Left ventricle myocardium superior (tissue), 1 donor: ENCODE data around the gene CADM1. TPM values are rescaled to one million over a fixed set of nuclear protein-coding genes. Genes with fewer than 3 reads are reported as not detected.

Source experiments
- ATAC-seq: fragments of 200-7000 bp; cut with Tn5 transposase; one replicate; pipeline ENCODE4 v1.9.1; 2020; ENCODE audit warnings: mild to moderate bottlenecking, moderate library complexity
- DNase-seq: peaks from one replicate; pipeline ENCODE4 v3.0.0-alpha.2; 2020
- intact Hi-C: fragments of 100-400 bp; cut with micrococcal nuclease; formaldehyde crosslinking; loops from one replicate; pipeline ENCODE4 v1.11.0; 2022
- total RNA-seq: library from RNA; stranded (reverse); fragmentation: NEBNext Ultra II Directional; extraction: Animal tissue kit (Norgen Biotek cat#: 25700); gene quantifications from one replicate; pipeline ENCODE4 v1.2.1, GENCODE V29; 2021
- donor health status: DM: no; HTN: yes; CAD: no; lungs with severe emphysema.

The CADM1 gene
- total RNA-seq, 1 donor from 2014 or later: 38.5 TPM

DNA sequence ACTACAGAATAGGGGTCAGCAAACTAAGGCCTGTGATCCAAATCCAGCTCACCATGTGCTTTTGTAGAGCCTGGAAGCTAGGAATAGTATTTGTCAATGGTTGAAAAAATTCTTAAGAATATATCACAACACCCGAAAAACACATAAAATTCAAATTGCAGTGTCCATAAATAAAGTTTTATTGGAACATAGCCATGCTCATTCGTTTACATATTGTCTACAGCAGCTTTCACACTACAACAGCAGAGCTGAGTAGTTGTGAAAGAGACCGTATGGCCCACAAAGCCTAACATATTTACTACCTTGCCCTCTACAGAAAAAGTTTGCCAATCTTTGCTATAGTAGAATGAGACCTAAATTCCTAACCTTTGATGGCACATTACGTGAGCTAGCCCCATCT lies 125.7 kb downstream of the CADM1 start:
- DNase-seq (no peak), ATAC-seq (no peak)
- intact Hi-C loops: no loop called here

DNA sequence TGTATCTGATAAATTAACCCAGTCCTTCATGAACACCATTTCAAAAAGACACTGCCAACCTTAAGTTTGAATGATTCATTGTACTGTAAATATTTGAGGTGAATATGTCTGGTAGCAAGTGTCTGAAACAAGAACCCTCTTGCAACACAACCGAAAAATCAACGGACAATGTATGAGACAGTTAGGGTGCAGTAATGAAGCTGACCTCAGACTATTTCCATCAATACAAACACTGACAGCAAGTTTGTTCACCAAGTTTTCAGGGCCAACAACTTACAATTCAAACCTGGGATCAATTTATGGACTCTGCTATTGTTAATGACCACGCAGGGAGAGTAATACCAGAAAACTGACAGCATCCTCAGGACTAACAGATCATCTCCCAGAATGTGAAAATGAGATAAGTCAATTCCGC lies 126.3 kb downstream of the CADM1 start:
- ATAC-seq: no peak
- intact Hi-C loops: no loop called here

DNA sequence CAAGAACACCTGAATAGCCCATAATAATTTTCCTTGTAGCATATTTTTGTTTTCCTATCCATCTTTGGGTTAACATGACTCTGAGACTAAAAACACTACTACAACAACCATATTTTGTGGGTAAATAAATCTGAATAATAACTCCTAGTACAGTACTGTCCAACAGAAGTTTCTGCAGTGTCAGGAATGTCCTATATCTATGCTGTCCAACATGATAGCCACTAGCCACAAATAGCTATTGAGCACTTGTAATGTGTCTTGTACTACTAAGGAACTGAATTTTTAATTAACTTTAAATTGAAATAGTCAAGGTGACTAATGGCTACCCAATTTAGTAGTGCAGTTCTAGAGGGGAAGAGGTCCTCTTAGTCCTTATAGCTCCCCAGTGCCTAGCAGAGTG lies 135.6 kb downstream of the CADM1 start:
- ATAC-seq (peak; percentile 67), DNase-seq (no peak)
- intact Hi-C loops: no loop called here

More for the DNA sequence above, 126.3 kb downstream of the CADM1 start:
- DNase-seq: no peak

DNA sequence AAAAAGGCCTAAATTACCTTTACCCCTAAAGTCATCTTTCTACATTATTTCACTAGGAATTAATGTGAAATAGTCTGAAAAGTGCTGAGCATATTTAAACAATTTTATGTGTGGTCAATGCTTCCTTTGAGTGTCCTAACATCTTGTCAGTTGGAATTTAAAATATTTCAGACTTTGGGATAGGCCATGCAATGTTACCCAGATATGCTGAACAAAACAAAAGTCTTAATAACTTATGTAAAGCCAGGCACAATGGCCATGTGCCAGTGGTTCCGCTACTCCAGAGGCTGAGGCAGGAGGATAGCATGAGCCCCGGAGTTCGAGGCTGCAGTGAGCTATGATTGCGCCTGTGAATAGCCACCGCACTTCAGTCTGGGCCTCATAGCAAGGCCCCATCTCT lies 137.4 kb downstream of the CADM1 start:
- intact Hi-C loops: no loop called here
- no peak for DNase-seq

DNA sequence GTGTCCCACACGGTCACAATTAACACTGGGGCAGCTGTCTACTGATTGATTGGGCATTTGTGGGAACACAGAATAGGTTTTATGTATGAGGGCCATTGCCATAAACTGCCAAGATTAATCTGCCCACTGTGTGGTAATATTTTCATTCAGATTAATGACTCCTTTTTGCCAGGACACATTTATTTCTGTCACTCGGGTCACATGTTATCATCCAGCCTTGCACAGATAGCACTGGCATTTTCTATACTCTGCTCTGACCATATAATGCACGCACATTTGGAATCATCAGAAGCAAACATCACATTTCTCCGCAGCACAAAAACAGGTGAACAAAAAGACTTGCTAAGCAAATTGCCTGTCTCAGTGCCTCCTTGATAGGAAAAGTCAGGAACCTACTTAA lies 138.3 kb downstream of the CADM1 start:
- intact Hi-C loops: no loop called here
- ATAC-seq (peak; percentile 38), DNase-seq (no peak)

More for the DNA sequence above, 137.4 kb downstream of the CADM1 start:
- ATAC-seq: no peak

DNA sequence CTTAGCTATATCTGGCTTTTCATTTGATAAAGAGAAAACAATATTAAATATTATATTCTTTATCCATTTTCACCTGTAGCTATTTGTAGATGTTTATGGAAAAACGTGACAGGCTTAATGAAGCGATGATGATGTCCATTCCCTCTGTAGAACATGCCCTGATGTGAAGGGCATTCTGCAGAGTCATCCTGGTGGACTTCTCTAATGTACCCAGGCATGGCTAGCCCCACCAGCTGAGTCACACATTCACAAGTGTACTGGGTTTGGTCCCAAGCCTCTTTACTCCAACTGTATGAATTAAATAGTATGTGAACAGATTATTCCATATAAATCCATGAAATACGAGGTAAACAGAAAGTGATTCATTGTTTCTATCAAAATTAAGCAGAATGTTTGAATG lies 139.3 kb downstream of the CADM1 start:
- ATAC-seq (peak; percentile 36), DNase-seq (no peak)
- intact Hi-C loops: no loop called here

DNA sequence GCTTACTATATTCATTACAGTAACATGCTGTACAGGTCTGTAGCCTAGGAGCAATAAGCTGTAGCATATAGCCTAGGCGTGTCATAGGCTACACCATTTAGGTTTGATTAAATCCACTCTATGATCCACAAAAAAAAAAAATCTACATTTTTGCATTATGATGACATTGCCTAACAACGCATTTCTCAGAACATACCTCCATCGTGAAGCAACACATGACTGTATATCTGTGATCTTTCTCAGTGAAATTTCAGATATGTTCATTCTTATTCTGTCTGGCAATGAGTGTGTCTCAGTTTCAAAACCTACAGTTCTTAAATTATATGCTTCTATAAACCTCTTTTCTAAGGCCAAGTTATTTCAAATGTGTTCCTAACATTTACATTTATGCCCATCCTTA lies 140.3 kb downstream of the CADM1 start:
- ATAC-seq: no peak
- intact Hi-C loops: no loop called here

DNA sequence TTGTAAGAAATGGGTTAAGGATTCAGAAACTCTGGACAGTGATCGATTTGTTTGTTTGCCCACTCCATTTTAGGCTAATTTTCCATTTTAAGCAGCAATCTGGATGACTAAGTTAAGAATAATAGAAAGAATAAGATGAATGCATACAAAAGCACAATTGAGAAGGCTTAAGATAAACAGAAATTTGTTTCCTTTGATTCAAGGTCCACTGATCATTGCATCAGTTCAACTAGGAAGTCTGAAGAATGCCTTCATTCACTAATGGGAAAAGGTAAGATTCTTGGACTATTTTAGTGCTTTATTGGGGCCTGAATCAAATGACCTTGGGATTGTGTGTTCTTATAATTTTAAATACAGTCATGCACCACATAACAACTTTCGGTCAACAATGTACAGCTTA lies 140.8 kb downstream of the CADM1 start:
- intact Hi-C loops: no loop called here
- DNase-seq: no peak
- no peak for ATAC-seq

More for the DNA sequence above, 140.3 kb downstream of the CADM1 start:
- no peak for DNase-seq

DNA sequence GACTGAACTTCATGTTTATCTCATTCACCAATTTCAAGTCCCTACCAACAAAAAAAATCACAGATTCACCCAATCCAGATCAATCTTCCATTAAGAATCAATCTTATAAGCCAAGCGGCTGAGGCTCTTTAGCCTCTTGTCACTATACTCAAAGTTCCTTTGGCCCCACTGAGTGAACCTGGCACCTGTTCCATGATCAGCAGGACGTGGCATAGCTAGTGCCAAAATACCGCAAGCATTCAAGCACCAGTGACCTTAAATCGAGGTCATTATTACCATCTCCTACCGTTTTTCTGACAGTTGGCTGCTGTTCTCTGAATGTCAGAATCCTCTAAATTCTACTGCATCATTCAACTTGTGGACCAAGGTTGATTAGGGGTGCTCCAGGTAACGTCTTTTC lies 141.2 kb downstream of the CADM1 start:
- intact Hi-C loops: no loop called here
- peak; percentile 76 for ATAC-seq
- DNase-seq: peak; percentile 32

DNA sequence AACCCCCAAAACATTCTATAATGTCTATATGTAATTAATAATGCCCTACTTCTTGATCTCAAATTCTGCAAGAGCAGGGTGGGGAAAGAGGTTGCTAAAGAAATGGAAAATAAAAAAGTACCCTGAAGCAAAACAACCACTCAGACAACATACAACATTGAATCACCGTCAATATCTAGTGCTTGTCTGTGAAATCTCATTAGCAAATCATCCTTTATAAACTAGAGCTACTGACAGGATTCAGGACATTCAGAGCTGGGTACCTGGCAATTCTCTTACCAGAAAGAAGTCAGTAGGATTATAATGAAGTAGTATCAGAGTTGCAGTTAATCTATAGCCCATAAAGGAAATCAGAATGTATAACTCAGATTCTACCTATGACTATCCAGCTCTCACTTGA lies 143.2 kb downstream of the CADM1 start:
- DNase-seq (no peak), ATAC-seq (no peak)
- intact Hi-C loops: no loop called here

DNA sequence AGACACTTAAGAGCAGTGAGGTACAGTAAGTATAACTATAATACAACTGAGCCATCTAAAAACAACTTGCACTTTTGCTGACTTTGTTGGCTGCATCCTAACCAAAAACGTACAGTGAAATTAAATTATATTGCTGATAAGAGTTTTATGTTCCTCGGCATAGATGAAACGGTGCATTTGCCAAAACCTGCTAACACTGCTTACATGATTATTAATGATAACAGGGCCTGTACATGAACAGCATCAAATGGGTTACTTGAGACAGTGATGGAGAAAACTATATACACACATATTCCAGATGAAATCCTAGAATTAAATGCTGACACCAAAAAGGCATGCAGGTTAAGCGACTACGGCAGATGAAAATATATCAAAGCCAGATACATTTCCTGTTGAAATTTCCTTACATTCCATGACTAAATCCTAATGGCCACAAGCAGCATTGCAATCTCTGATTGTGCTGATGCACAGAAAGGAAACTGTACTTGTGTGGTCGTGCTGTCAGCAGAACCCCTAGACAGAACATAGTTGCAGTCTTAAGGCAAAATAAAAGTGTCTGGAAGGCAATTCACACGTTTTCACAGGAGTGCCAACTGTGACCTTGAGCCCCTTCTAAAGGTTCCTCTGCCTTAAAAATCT lies 143.9 kb downstream of the CADM1 start:
- ATAC-seq (no peak), DNase-seq (no peak)
- intact Hi-C loops: no loop called here

DNA sequence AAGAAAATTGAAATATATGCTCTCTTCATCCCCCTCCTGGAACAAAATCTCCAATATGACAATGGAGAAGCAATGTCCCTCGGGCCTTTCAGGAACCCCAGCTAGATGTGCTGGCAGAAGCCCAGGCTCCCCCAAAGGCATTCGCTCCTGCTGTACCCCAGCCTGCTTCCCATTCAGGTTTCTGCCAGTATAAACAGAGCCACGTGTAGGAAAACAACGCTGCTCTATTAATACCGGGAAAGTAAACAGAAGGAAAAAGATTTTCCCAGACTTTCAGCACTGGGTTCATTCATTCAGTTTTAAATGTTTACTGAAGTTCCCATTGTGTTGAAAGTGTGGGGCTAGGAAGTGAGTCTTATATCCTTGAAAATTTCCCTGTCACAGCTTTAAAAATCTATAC lies 147.1 kb downstream of the CADM1 start:
- ATAC-seq (no peak), DNase-seq (no peak)
- intact Hi-C loops: no loop called here

DNA sequence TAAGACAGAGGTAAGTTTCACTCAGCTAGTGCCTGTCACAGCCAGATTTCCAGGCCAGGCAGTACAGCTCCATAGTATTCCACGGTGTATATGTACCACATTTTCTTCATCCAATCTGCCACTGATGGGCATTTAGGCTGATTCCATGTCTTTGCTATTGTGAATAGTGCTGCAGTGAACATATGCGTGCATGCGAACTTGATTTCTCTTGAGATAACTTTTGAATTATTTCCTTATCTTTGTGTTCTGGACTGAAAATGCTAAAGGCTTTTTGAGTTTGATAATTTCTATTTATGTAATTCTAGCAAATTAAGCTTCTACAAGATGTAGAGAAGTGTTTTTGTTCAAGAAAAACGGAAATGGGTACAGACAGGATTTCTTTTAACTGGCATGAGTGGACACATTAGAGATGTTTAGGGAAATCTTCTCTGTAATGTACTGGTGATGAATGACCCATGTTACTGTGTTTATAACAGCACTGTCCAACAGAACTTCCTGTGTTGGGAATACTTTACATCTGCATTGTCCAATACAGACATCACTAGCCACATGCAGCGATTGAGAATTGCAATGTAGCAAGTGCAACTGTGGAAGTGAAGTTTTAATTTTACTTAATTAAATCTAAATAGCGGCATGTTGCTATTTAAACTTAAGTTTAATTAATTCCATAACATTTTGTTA lies 151.3 kb downstream of the CADM1 start:
- no peak for ATAC-seq
- DNase-seq: no peak
- intact Hi-C loops: no loop called here

DNA sequence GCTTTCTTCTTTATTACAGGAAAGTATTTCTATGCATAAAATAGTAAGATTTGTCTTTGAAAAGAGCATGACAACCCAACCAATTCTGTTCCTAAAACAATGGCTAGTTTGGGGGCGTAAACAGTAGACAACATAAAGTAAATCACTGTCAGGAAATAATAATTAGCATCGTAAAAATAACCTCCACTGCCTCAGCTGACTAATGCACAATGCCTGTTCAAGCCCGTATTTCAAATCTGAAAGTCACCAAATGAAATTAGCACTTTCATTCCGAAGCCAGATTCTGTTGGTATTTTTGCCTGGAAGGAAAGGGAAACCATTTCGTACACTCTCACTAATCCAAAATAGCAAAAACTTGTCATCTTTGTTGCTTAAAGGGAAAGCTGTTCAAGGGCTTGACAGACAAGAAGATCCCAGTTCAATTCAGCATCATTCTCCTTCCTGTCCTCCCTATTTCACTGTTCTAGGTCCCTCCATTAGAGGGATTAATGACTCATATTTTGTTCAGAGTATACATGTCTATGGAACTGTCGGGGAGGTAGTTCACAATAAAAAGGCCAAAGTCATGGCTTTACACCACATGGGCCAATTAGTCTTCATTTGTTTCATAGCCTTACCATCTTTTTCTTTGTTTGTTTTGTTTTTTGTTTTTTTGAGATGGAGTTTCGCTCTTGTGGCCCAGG lies 154.7 kb downstream of the CADM1 start:
- DNase-seq (no peak), ATAC-seq (no peak)
- intact Hi-C loops: no loop called here

DNA sequence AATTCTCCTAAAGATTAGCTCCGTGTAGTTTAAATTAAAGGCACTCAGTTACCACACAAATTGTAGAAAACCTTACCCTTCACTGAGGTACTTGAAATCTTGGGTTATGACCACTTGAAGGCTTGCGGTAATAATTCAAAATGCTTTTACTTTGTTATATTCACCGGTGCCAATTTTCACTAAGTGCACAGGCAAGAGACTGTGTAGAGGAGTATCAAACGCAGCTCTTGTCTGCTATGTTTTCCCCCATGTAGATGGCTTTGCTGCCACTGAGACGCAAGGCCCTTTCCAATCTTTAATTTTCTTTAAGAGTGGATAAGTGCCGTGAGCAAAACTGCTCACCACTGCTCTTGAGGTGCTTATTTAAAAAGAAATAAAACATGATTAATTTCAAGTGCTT lies 155.8 kb downstream of the CADM1 start:
- intact Hi-C loops: no loop called here
- ATAC-seq: no peak
- DNase-seq: no peak

DNA sequence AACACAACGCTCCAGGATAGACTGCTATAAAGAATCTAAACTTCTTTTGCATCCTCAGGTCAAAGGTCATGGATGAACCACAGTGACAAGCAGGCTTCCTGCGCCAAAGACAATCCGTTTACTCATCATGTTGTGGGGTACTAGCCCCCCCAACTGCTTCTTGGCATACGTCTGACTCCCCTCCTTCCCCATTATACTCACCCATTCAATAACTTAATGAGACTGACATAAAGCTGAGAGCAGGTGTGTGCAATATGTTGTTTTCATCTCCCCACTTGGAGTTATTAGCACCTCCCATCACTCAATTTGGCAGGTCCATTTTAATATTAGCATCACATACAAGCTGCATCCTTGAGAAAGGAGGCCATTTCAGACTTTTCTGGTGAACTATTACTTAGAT lies 157.1 kb downstream of the CADM1 start:
- DNase-seq: no peak
- intact Hi-C loops: no loop called here
- no peak for ATAC-seq

DNA sequence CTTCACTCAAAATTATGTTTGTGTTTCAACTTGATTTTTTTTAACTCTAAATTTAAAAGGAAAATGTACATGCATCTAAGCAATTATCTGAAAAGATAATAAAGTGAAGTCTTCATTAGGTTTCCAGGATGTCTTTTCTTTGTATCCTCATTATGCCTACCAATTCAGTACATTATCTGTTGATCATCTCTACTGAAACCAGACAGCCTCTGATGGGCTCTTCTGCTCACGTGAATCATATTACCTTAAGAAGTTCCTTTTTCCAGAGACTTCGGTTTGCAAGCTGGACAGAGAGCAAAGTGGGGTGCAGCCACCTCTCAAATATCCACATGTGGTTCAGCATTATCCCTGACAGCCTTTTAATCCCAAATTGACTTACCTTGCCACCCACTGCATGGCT lies 158.4 kb downstream of the CADM1 start:
- no peak for ATAC-seq
- no peak for DNase-seq
- intact Hi-C loops: no loop called here

DNA sequence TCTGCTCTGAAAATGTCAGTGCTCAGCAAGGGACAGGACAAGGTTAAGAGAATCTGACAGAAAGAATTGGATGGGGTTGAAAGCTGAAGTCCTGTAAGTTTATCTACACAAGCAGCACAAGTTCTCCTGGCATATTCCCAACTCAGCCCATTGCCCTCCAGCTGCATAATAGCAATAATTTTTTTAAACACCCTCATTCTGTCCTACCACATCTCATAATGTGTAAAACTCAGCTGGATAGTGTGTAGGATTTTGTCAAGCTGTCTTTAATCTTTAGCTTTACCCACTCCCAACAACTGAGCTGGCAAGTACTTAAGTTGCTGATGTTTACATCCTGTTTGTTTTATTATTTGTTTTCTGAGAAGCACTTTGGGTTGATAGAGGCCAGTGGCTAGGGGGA lies 158.9 kb downstream of the CADM1 start:
- ATAC-seq: peak; percentile 14
- no peak for DNase-seq
- intact Hi-C loops: no loop called here

DNA sequence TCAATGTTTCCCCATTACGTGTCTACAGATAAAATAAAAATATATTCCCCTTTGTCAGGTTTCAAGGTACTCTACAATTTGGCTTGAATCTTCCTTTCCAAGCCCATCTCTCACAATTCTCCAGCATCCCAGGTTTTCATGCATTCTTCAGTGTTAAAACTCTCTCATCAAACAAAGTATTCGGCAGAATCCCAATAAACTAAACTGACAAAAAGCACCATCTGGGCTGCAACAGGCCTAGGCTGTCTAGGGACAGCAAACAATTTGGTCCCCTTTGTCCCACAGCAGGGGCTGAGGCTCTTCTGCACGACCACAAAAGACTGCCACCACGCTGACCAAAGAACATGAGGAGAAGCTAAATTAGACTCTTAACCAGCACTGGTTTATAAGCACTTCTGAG lies 159.4 kb downstream of the CADM1 start:
- ATAC-seq (no peak), DNase-seq (no peak)
- intact Hi-C loops: no loop called here

DNA sequence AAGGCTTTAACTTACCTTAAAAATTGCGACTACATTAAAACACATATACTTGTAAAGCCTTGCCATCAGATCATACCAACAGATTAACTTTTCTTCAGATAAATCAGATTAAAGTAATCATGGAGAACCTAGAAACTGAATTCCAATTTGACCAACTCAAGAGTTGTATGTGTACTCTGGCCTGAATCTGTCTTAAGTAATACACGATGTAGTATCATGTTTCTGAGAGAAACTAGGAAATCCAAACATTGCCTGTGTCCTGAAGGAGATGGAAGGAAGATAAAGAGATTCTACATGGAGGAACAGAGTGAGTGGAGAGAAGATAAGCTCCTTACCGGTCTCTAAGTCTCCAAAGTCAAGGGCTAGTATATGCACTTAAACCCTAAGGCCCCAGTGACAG lies 162.1 kb downstream of the CADM1 start:
- no peak for DNase-seq
- intact Hi-C loops: no loop called here
- ATAC-seq: no peak

DNA sequence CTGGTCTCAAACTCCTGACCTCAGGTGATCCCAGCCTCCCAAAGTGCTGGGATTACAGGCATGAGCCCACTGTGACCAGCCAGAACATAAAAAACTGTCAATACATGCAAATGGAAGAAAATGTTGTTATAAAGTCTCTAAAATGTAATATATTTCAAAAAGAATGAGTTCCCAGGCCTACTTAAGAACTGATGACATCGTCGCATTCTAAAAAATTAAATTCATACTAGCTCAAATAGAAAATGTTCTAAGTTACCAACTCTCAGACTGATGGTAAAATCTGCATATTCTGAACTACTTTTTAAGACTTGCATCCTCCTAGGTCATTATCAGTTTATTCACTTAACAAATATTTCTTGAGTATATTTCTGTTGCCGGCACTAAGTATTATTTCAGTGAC lies 163.3 kb downstream of the CADM1 start:
- ATAC-seq: no peak
- DNase-seq: no peak
- intact Hi-C loops: no loop called here
